NOMO-1 treated with DMSO at 0.1 percent for 48 hours (cell line): ENCODE results near the gene EXOC6B.

Experiments used
- DNase-seq: peaks from one replicate; lab custom pipeline; 2025; ENCODE audit not compliant: unreplicated experiment; lab: John Stamatoyannopoulos, UW

Gene EXOC6B

GRCh38 chr2:72128059-72128842 lies 697.6 kb downstream of the EXOC6B start:
- DNase-seq, result no peak

GRCh38 chr2:72127401-72128058 lies 698.3 kb downstream of the EXOC6B start:
- no peak for DNase-seq

- no peak for DNase-seq
These were observed 699.4 kb downstream of the EXOC6B start for GRCh38 chr2:72126186-72127100.
